HG02870 (cell line): ENCODE measurements around the gene ALKBH5.

Source experiments
- ATAC-seq: cut with Tn5 transposase; IDR thresholded peaks from one replicate; pipeline ENCODE4 v1.9.1; 2021; ENCODE audit warnings: mild to moderate bottlenecking, moderate library complexity; ENCODE audit not compliant: unreplicated experiment

ALKBH5 gene

GRCh38 chr17:18184143-18185031 is 759 bp downstream of the ALKBH5 start:
- peak; percentile 3 for ATAC-seq

GRCh38 chr17:18185391-18185790 is 1.8 kb downstream of the ALKBH5 start:
- no peak for ATAC-seq

- ATAC-seq, result no peak
Observed at GRCh38 chr17:18185832-18186626, 2.4 kb downstream of the ALKBH5 start.

- ATAC-seq, result no peak
Observed at GRCh38 chr17:18186627-18186982, 3.0 kb downstream of the ALKBH5 start.

- ATAC-seq, result no peak
Observed at GRCh38 chr17:18187226-18187625, 3.6 kb downstream of the ALKBH5 start.

- ATAC-seq, result no peak
Observed at GRCh38 chr17:18187821-18188761, 4.5 kb downstream of the ALKBH5 start.

GRCh38 chr17:18190628-18191235 is 7.1 kb downstream of the ALKBH5 start:
- ATAC-seq, result no peak

GRCh38 chr17:18191236-18191667 is 7.6 kb downstream of the ALKBH5 start:
- ATAC-seq, result no peak

- no peak for ATAC-seq
Observed at GRCh38 chr17:18191967-18192366, 8.3 kb downstream of the ALKBH5 start.

GRCh38 chr17:18194394-18194793 is 10.8 kb downstream of the ALKBH5 start:
- no peak for ATAC-seq

GRCh38 chr17:18194804-18195203 is 11.2 kb downstream of the ALKBH5 start:
- no peak for ATAC-seq

- ATAC-seq, result no peak
Observed at GRCh38 chr17:18195246-18195645, 11.6 kb downstream of the ALKBH5 start.

- ATAC-seq, result no peak
Observed at GRCh38 chr17:18197535-18198194, 14.0 kb downstream of the ALKBH5 start.

- no peak for ATAC-seq
Observed at GRCh38 chr17:18198530-18198929, 14.9 kb downstream of the ALKBH5 start.

GRCh38 chr17:18201108-18201507 is 17.5 kb downstream of the ALKBH5 start:
- no peak for ATAC-seq

- ATAC-seq, result no peak
Observed at GRCh38 chr17:18203308-18203707, 19.7 kb downstream of the ALKBH5 start.

GRCh38 chr17:18205861-18206260 is 22.2 kb downstream of the ALKBH5 start:
- ATAC-seq, result no peak

- no peak for ATAC-seq
Observed at GRCh38 chr17:18206962-18207361, 23.3 kb downstream of the ALKBH5 start.

- ATAC-seq, result no peak
Observed at GRCh38 chr17:18208092-18208491, 24.5 kb downstream of the ALKBH5 start.
